Osteoblast (primary cell): ENCODE measurements around the gene TMC3. TPM values are rescaled to one million over a fixed set of nuclear protein-coding genes. Genes with fewer than 3 reads are reported as not detected.

Source experiments
- DNase-seq: peaks from one replicate; pipeline ENCODE4 v3.0.0; 2011; ENCODE audit warnings: low spot score, mixed read lengths; ENCODE audit not compliant: insufficient read length; ENCODE audit errors: missing footprints
- H2AFZ ChIP-seq: 2 replicates; pipeline ENCODE4 v1.6.0; 2011; ENCODE audit warnings: mild to moderate bottlenecking, low read length
- H3K27ac ChIP-seq: 2 replicates; pipeline ENCODE4 v1.5.1; 2011; ENCODE audit warnings: mild to moderate bottlenecking, low read depth, low read length, moderate library complexity
- H3K27me3 ChIP-seq: 2 replicates; pipeline ENCODE4 v1.6.0; 2012; ENCODE audit warnings: mild to moderate bottlenecking, control low read depth, inconsistent platforms, low read length, moderate library complexity; ENCODE audit not compliant: insufficient read depth
- H3K36me3 ChIP-seq: 2 replicates; pipeline ENCODE4 v1.5.1; 2011; ENCODE audit warnings: mild to moderate bottlenecking, low read length, control low read depth, moderate library complexity; ENCODE audit not compliant: insufficient read depth
- H3K4me1 ChIP-seq: 2 replicates; pipeline ENCODE4 v1.5.1; 2011; ENCODE audit warnings: mild to moderate bottlenecking, low read length, control low read depth, moderate library complexity; ENCODE audit not compliant: insufficient read depth
- H3K4me2 ChIP-seq: 2 replicates; pipeline ENCODE4 v1.6.0; 2011; ENCODE audit warnings: mild to moderate bottlenecking, low read length; ENCODE audit not compliant: insufficient read depth
- H3K4me3 ChIP-seq: fragments of 200-600 bp; sonication (generic); 3 replicates; pipeline ENCODE4 v1.5.1; 2012; ENCODE audit warnings: mild to moderate bottlenecking, low read length, inconsistent platforms; ENCODE audit not compliant: insufficient read depth
- H3K79me2 ChIP-seq: 2 replicates; pipeline ENCODE4 v1.6.0; 2012; ENCODE audit warnings: mild to moderate bottlenecking, low read length, control low read depth, inconsistent platforms; ENCODE audit not compliant: insufficient read depth
- H3K9me3 ChIP-seq: 2 replicates; pipeline ENCODE4 v1.5.1; 2011; ENCODE audit warnings: low read depth, low read length, control low read depth
- H4K20me1 ChIP-seq: 2 replicates; pipeline ENCODE4 v1.6.0; 2012; ENCODE audit warnings: mild to moderate bottlenecking, low read length, control low read depth; ENCODE audit not compliant: insufficient read depth
- CTCF ChIP-seq: IDR thresholded peaks from 2 replicates; pipeline ENCODE4 v1.5.1; 2011; ENCODE audit warnings: mild to moderate bottlenecking, low read depth, low read length, moderate library complexity; ENCODE audit errors: extremely low read depth
- total RNA-seq: library from RNA; depleted of rRNA; stranded (reverse); fragments of >200 nt; gene quantifications from 2 replicates; pipeline ENCODE4 v1.2.3, GENCODE V29; 2012

Gene TMC3
- total RNA-seq, 1 donor, result not detected

- Histone ChIP-seq H3K4me2 (no peak overlapping the region), H4K20me1 (no peaks in the 10 kb centered on the region), H3K4me3 (no peak overlapping the region), H3K27me3 (no peaks in the 10 kb centered on the region), H3K36me3 (peaks cover 13% of the 10 kb centered on the region), H3K9me3 (no peaks in the 10 kb centered on the region), H3K4me1 (peaks cover 47% of the 10 kb centered on the region), H3K27ac (no peak overlapping the region), H3K79me2 (no peaks in the 10 kb centered on the region), H2AFZ (no peak overlapping the region)
- DNase-seq, result no peak
- TF ChIP-seq CTCF, result no peak
Observed at GRCh38 chr15:81309647-81310450, 64.2 kb downstream of the TMC3 start.

GRCh38 chr15:81308260-81308659, 65.8 kb downstream of the TMC3 start:
- DNase-seq, result peak; percentile 84
- Histone ChIP-seq H3K4me1 (peaks cover 52% of the 10 kb centered on the region), H3K27me3 (no peaks in the 10 kb centered on the region), H3K4me2 (peak overlapping the region; percentile 11), H4K20me1 (no peaks in the 10 kb centered on the region), H2AFZ (no peak overlapping the region), H3K36me3 (peaks cover 13% of the 10 kb centered on the region), H3K79me2 (no peaks in the 10 kb centered on the region), H3K4me3 (no peak overlapping the region), H3K27ac (no peak overlapping the region), H3K9me3 (no peaks in the 10 kb centered on the region)
- TF ChIP-seq CTCF, result no peak

GRCh38 chr15:81304226-81304625, 69.8 kb downstream of the TMC3 start:
- Histone ChIP-seq H3K4me2 (peak overlapping the region; percentile 15), H2AFZ (peak overlapping the region; percentile 42), H3K27ac (peak overlapping the region; percentile 70), H3K4me3 (no peak overlapping the region), H4K20me1 (no peaks in the 10 kb centered on the region), H3K27me3 (no peaks in the 10 kb centered on the region), H3K36me3 (no peaks in the 10 kb centered on the region), H3K9me3 (no peaks in the 10 kb centered on the region), H3K4me1 (peaks cover 26% of the 10 kb centered on the region), H3K79me2 (no peaks in the 10 kb centered on the region)
- no peak for TF ChIP-seq CTCF
- peak; percentile 65 for DNase-seq
